Measurements from ENCODE around the gene TTC1.
"Not testable (repeated sequence)": the region's sequence is repeated elsewhere in the genome, so short reads cannot be mapped to it uniquely, and the experiment has no call there.

Gene TTC1

GRCh38 chr5:160044391-160044804, 35.5 kb downstream of the TTC1 start:
- no peak for DNase-seq

DNA sequence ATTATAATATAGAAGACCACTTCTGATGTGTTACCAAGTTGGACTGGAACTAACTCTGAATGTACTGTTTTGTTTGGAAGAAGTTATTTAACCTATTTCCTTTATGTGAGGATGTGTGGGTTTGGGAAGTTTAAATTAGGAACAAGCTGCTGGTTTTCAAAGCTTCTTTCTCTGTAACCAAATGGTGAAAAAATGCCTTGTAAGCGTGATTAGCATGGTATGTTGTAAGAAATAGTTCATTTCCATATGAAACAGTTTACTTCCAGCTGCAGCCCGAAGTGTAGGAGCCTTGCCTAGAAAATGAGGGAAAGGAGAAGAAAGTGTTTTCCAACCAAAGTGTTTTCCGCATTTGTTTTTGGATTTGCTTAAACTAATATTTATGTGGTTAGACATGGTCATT, 36.0 kb downstream of the TTC1 start:
- DNase-seq = no peak

DNA sequence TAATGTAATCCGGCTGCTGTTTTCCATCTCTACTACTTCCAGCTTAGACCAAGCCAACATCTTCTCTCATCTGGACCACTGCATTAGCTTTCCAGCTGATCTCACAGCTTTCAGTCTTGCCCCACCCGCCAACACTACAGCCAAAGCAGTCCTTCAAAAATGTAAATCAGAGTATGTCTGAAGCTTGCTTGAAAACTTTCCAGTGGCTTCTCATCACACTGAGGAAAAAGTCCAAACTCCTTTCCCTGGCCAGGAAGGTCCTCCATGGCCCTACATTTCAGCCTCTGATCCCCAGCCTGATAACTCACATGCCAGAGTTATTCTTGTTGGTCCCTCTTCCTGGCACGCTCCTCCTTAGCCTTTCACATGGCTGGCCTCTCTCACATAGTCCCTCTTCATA, 38.5 kb downstream of the TTC1 start:
- no peak for DNase-seq

GRCh38 chr5:160048131-160048530, 39.2 kb downstream of the TTC1 start:
- DNase-seq = no peak

DNA sequence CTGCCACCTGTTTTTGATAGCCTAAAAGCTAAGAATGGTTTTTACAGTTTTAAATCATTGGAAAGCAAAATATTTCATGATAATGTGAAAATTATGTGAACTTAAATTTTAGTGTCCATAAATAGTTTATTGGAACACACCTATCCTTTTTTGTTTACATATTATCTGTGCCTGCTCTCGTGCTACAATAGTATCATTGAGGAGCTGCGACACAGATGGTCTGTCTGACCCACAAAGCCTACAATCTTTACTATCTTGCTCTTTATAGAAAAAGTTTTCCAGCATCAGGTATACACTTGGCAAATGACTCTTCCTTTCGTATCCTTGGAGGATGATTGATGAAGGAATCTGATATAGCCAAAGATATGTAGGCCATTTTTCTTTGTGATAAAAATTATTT, 40.2 kb downstream of the TTC1 start:
- DNase-seq = no peak

- DNase-seq = no peak
Measured at GRCh38 chr5:160054047-160054446, 45.1 kb downstream of the TTC1 start.

DNA sequence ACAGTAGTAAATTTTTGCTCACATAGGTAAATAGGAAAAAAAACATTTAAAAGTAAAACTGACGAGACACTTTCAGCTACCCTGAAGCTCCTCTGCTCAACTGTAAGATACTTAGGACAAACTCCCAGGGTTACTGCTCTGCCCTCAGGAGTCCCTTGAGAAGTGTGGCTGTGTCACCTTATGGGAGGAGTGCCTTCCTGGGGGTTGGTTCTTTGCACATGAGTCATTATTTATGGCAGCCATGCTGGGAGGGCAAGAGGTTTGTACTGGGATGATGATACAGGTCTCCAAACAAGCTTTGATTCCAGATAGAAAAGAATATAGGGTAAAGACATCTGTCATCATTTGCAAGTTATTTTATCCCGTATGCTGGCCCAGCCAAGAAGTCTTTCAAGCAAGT, 45.9 kb downstream of the TTC1 start:
- no peak for DNase-seq

DNA sequence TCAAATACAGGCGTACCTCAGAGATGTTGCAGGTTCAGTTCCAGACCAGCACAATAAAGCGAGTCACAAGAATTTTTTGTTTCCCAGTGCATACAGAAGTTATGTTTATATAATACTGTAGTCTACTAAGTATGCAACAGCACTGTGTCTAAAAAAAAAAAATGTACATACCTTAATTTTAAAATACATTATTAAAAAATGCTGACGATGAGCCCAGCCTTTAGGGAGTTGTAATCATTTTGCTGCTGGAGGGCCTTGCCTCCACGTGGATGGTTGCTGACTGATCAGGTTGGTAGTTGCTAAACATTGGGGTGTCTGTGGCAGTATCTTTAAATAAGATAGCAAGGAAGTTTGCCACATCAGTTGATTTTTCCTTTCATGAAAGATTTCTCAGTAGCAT, 48.3 kb downstream of the TTC1 start:
- no peak for DNase-seq

GRCh38 chr5:160060001-160060400, 51.1 kb downstream of the TTC1 start:
- no peak for DNase-seq

DNA sequence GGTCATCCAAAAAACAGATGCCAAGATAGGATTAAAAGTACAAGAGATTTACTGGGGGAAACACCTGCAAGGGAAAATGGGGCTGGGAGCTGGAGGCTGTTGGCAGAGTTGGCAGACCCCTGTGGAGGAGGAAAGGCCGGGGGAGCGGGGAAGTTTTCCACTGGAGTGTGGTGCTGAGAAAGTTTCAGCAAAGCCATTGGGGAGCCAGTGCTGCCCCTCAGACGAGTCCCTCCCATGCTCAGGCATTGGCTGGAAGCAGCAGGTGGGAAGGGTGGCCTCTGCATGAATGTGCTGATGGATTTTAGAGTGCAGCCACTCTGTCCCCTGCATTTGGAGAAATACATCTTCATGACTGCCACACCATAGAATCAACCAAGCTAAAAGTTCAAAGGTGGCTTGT, 52.8 kb downstream of the TTC1 start:
- DNase-seq = no peak

GRCh38 chr5:160064417-160064810, 55.5 kb downstream of the TTC1 start:
- DNase-seq = no peak

DNA sequence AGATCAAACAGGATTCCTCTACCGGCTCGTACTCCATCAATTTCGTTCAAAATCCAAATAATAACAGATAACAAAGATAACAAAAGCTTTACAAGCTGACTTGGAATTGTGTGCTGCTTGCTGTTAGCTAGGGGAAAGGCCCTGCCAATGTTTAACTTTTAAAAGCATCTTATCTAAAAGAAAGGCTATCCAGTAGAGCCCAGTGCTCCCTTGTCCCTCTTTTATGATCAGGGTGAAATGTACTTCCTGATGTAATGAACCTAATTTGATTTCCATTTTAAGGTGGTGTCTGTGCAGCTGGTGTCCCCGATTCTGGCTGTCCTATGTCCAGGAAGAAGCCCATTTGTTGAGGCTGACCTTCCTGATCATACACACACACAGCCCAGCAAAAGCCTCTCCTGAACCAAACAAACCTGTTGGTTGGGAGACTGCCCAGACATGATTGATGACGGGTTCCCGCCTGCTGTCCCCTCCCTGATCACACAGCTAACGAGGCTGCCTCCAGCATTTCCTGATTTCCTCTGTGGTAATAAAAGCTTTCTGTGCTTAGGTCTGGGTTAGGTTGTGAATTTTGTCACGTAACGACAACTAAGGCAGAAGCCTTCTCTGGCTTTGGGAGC, 56.2 kb downstream of the TTC1 start:
- DNase-seq = no peak

GRCh38 chr5:160069120-160069519, 60.2 kb downstream of the TTC1 start:
- not testable (repeated sequence) for DNase-seq

GRCh38 chr5:160071516-160071915, 62.6 kb downstream of the TTC1 start:
- no peak for DNase-seq

- no peak for DNase-seq
Measured at GRCh38 chr5:160071916-160072315, 63.0 kb downstream of the TTC1 start.

- no peak for DNase-seq
Measured at GRCh38 chr5:160075073-160075472, 66.1 kb downstream of the TTC1 start.

- no peak for DNase-seq
Measured at GRCh38 chr5:160076997-160077396, 68.1 kb downstream of the TTC1 start.

GRCh38 chr5:160079753-160080152, 70.8 kb downstream of the TTC1 start:
- no peak for DNase-seq

DNA sequence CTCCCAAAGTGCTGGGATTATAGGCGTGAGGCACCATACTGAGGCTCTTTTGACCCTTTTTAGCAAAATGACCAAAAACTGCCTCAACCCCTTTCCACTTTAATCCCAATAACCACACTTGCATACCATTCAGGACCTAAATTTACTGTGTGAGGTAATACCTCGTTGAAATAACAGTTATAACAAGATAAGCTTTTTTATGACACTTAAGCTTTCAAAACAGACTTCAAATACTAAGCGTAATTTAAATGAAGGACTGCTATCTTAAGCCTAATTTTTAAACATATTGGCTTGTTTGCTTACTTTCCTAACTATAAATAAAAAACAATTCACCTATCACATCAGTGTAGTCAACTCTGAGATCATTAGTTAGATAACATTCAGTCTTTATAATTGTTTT, 72.6 kb downstream of the TTC1 start:
- no peak for DNase-seq

DNA sequence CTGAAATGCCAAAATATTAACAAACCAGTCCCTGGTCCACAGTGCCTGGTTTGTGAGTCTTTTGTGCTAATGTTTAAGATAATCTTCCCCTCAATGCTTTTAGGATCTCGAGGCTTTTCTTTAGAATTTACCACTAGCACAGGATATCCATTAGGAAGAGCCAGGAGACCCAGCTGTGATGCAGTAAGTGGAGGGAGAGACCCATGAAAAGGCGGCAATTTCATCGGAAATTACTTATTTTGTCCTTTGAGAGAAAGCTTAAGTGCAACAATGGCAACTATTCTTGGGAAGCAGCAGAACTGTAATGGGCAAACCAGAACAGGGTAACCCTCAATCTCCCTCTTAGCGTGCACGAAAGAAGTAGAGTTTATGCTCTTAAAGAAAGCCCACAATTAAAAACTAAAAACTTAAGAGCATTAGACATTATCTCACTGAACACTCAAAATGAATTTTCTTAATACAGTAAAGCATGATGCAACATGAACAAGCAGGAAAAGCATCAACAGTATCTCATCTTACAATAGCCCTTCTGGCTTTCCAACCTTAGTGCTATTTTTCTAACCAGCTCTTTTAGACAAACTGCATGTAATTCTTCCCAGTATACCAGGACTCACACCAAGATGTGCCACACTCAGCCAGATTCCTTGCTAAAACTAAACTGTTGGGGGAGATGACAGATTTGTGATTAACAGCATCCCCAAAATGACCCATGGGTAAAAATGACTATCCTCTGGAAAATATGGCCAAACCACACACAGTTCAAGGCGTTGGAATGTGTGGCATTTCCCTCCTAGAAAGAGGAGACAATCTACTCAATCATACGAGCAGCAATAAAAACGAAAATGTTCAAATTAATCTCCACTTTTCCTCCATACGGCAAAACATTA, 73.9 kb downstream of the TTC1 start:
- no peak for DNase-seq

DNA sequence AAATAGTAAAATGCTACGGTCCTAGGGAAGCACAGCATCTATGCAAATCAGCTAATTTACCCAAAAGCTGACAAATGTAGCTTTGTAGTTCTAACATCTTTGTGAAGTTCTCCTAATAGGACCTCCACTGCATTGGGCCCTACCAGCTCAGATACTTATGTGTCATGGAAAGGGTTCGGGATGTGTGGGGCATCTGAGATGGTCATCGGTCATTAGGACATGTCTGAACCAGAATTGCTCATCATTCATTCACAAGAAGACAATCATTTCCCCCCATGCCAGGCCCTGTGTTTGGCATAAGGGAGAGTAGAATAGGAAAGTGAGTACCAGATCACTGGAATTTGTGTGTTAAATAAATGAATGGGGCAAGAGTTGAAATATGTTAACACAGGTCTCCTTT, 74.6 kb downstream of the TTC1 start:
- no peak for DNase-seq

DNA sequence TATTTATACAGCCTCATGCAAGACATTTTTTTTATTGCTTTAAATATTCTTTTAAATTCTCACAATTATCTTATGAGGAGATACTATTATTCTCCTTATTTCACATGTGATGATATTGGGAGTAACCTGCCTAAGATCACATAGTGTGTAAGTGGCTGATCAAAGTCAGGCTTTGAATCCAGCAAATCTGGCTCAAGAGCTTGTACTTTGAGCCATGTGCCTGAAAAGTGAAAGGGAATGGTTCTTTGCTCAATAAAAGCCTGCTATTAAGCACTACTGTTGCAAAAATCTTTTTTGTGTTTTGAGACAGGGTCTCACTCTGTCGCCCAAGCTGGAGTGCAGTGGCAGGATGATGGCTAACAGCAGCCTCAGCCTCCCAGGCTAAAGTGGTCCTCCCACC, 75.2 kb downstream of the TTC1 start:
- DNase-seq = no peak

DNA sequence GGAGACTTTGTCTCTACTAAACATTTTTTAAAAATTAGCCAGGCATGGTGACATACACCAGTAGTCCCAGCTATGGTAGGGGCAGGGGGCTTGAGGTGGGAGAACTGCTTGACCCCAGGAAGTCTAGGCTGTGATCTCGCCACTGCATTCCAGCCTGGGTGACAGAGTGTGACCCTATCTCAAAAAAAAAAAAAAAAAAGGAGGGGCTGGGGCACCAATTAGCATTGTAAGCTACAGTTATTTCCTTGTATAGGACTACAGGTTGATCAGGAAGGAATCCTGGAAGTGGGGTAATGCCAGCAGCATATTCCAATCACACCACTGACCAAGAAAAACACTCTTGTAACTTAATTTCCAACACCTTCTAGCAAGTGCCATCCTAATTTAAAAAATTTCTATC, 78.3 kb downstream of the TTC1 start:
- no peak for DNase-seq

DNA sequence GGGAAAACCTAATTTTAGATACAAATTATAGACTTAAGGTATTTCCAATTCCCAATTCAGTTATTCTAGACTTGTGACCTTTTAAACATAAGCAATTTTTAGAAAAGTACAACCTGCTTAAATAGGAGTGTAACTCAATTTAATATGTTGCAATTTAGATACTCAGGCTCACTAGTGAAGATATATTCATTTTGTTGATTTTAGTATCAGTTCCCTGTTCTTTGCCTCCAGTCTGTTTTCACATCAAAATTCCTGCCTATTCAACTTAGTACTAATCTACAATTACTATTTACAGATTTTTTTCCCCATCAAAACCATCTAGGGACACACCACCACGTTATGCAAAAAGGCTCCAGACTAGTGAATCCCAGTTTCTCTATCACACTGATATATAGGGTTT, 79.9 kb downstream of the TTC1 start:
- DNase-seq = no peak

DNA sequence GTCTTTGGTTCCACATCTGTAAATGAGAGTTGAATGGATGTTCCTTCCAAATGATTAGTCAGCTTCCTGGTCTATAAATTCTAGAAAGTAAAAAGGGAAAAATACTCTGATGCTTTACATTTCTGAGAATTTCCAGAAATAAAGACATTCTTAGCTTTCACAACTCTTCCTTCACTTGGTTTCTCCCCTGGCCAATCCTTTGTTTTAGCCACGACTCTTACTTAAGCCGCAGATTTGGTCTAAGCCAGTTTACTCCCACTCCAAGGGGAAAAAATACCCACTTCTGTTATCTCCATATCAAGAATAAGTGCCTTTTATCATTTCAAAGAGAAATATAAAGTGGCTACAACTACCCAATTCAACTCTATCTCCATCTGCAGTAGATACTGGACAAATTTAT, 80.6 kb downstream of the TTC1 start:
- DNase-seq = no peak
